Parathyroid adenoma (tissue), 2 donors: Measurements from ENCODE around the gene SYNJ1.

Experiments used
- H2AFZ ChIP-seq: fragments of 300-600 bp; sonication (generic); one replicate; pipeline ENCODE4 v1.7.0; 2017; ENCODE audit warnings: antibody characterized with exemption, mild to moderate bottlenecking
- H3K27ac ChIP-seq: fragments of 300-600 bp; sonication (generic); one replicate; pipeline ENCODE4 v1.7.0; 2017
- H3K27me3 ChIP-seq: fragments of 300-600 bp; sonication (generic); one replicate; pipeline ENCODE4 v1.7.0; 2017; ENCODE audit warnings: low read length; ENCODE audit not compliant: control insufficient read depth, insufficient read depth
- H3K36me3 ChIP-seq: fragments of 300-600 bp; sonication (generic); one replicate; pipeline ENCODE4 v1.7.0; 2017; ENCODE audit warnings: low read length; ENCODE audit not compliant: control insufficient read depth, insufficient read depth
- H3K4me1 ChIP-seq: fragments of 300-600 bp; sonication (generic); one replicate; pipeline ENCODE4 v1.7.0; 2017; ENCODE audit warnings: control low read depth
- H3K4me2 ChIP-seq: fragments of 300-600 bp; sonication (generic); one replicate; pipeline ENCODE4 v1.7.0; 2017; ENCODE audit warnings: low read length
- H3K4me3 ChIP-seq: fragments of 300-600 bp; sonication (generic); one replicate; pipeline ENCODE4 v1.7.0; 2017; ENCODE audit warnings: low read depth, low read length
- H3K79me2 ChIP-seq: fragments of 300-600 bp; sonication (generic); one replicate; pipeline ENCODE4 v1.7.0; 2017; ENCODE audit warnings: control low read depth
- H3K9ac ChIP-seq: fragments of 300-600 bp; sonication (generic); one replicate; pipeline ENCODE4 v1.7.0; 2017; ENCODE audit warnings: mild to moderate bottlenecking
- H3K9me3 ChIP-seq: fragments of 300-600 bp; sonication (generic); one replicate; pipeline ENCODE4 v1.7.0; 2017; ENCODE audit warnings: low read length; ENCODE audit not compliant: control insufficient read depth
- CTCF ChIP-seq: fragments of 300-600 bp; sonication (generic); IDR thresholded peaks from one replicate; pipeline ENCODE4 v1.7.0; 2017; ENCODE audit warnings: antibody characterized with exemption, mild to moderate bottlenecking
- donor health status: primary hyperparathyroidism.

Gene SYNJ1

GRCh38 chr21:32597205-32597604 lies 130.6 kb downstream of the SYNJ1 start:
- Histone ChIP-seq H3K9ac (no peak overlapping the region), H3K79me2 (no peaks in the 10 kb centered on the region), H3K27me3 (no peaks in the 10 kb centered on the region), H3K4me1 (no peaks in the 10 kb centered on the region), H3K4me3 (no peak overlapping the region), H3K36me3 (no peaks in the 10 kb centered on the region), H2AFZ (no peak overlapping the region), H3K27ac (no peak overlapping the region), H3K4me2 (no peak overlapping the region), H3K9me3 (no peaks in the 10 kb centered on the region)
- TF ChIP-seq CTCF: no peak

GRCh38 chr21:32595431-32595830 lies 132.4 kb downstream of the SYNJ1 start:
- no peaks in the 10 kb centered on the region for H3K79me2 ChIP-seq
- H3K36me3 ChIP-seq: no peaks in the 10 kb centered on the region
- H3K27ac ChIP-seq: no peak overlapping the region
- H3K27me3 ChIP-seq: no peaks in the 10 kb centered on the region
- H2AFZ ChIP-seq: no peak overlapping the region
- no peaks in the 10 kb centered on the region for H3K4me1 ChIP-seq
- H3K9ac ChIP-seq: no peak overlapping the region
- H3K4me2 ChIP-seq: no peak overlapping the region
- TF ChIP-seq CTCF: no peak
- H3K9me3 ChIP-seq: no peaks in the 10 kb centered on the region
- no peak overlapping the region for H3K4me3 ChIP-seq

- H3K4me3 ChIP-seq: no peak overlapping the region
- H3K4me1 ChIP-seq: no peaks in the 10 kb centered on the region
- H3K4me2 ChIP-seq: no peak overlapping the region
- H2AFZ ChIP-seq: no peak overlapping the region
- TF ChIP-seq CTCF: no peak
- no peaks in the 10 kb centered on the region for H3K36me3 ChIP-seq
- no peak overlapping the region for H3K9ac ChIP-seq
- no peak overlapping the region for H3K27ac ChIP-seq
- no peaks in the 10 kb centered on the region for H3K27me3 ChIP-seq
- no peaks in the 10 kb centered on the region for H3K79me2 ChIP-seq
- no peaks in the 10 kb centered on the region for H3K9me3 ChIP-seq
Measured at GRCh38 chr21:32593690-32594089, 134.1 kb downstream of the SYNJ1 start.

GRCh38 chr21:32592929-32593502 lies 134.8 kb downstream of the SYNJ1 start:
- H3K4me3 ChIP-seq: no peak overlapping the region
- H3K36me3 ChIP-seq: no peaks in the 10 kb centered on the region
- no peaks in the 10 kb centered on the region for H3K4me1 ChIP-seq
- H3K4me2 ChIP-seq: no peak overlapping the region
- TF ChIP-seq CTCF: no peak
- no peak overlapping the region for H2AFZ ChIP-seq
- H3K9me3 ChIP-seq: no peaks in the 10 kb centered on the region
- H3K27ac ChIP-seq: no peak overlapping the region
- H3K79me2 ChIP-seq: no peaks in the 10 kb centered on the region
- no peaks in the 10 kb centered on the region for H3K27me3 ChIP-seq
- H3K9ac ChIP-seq: no peak overlapping the region

GRCh38 chr21:32590130-32590529 lies 137.7 kb downstream of the SYNJ1 start:
- no peaks in the 10 kb centered on the region for H3K36me3 ChIP-seq
- H3K79me2 ChIP-seq: no peaks in the 10 kb centered on the region
- no peaks in the 10 kb centered on the region for H3K4me1 ChIP-seq
- H3K9ac ChIP-seq: no peak overlapping the region
- H3K4me2 ChIP-seq: no peak overlapping the region
- no peak overlapping the region for H3K4me3 ChIP-seq
- no peak for TF ChIP-seq CTCF
- no peaks in the 10 kb centered on the region for H3K9me3 ChIP-seq
- H3K27ac ChIP-seq: no peak overlapping the region
- no peaks in the 10 kb centered on the region for H3K27me3 ChIP-seq
- no peak overlapping the region for H2AFZ ChIP-seq
